ENCODE measurements around the gene PHF23. TPM values are rescaled to one million over a fixed set of nuclear protein-coding genes. Genes with fewer than 3 reads are reported as not detected.

The PHF23 gene
- total and polyA plus RNA-seq, 9 of the 15 experiments (the other 6 are each of a cell fraction or from before 2014, with no cell fraction given) = 7.4 to 87.5 (median 33.7) TPM

DNA sequence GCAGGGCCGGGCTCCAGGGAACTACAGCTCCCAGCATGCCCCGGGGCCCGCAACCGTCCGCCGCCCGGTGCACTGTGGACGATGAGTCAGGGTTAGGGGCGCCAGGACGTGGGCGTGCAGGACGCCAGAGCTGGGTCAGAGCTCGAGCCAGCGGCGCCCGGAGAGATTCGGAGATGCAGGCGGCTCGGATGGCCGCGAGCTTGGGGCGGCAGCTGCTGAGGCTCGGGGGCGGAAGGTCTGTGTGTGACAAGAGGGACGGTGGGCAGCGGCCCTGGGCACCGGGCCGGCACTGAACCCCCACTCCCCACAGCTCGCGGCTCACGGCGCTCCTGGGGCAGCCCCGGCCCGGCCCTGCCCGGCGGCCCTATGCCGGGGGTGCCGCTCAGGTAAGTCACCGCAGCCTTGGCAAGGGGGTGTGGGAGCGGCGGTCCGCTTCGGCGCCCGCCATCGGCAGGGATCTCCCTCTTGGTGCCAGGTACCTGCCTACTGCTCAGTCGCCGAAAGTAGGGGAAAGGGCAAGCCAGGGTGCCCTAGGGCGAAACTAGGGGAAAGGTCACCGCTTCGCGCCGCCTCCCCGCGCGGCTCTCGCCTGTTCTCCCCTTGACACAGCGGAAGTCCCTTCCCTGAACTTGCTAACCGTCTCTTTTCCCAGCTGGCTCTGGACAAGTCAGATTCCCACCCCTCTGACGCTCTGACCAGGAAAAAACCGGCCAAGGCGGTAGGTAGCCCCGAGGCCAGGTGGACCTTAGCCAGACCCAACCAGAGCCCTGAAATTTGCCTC, 19.3 kb downstream of the PHF23 start, which contains the start of the genes ACADVL and DLG4 (continued):
- TF ChIP-seq RREB1 (CRISPR knock-in tag; IDR thresholded peaks at IDR 0.05) (no peak), MXD1 (CRISPR knock-in tag; IDR thresholded peaks at IDR 0.05; ENCODE audit: borderline replicate concordance, poor library complexity, severe bottlenecking) (no peak), RBM39 (optimal IDR thresholded peaks at IDR 0.05; ENCODE audit: low read depth, low read length) (no peak), FOXJ3 (CRISPR knock-in tag; IDR thresholded peaks at IDR 0.05) (no peak), ZNF224 (CRISPR knock-in tag; IDR thresholded peaks at IDR 0.05) (no peak), NFIX (CRISPR knock-in tag; IDR thresholded peaks at IDR 0.05; ENCODE audit: low read depth) (no peak), MXI1 (IDR thresholded peaks at IDR 0.05; ENCODE audit: low read depth, low read length) (0 out of 2 replicates have a peak, but pooled peaks have one; percentile 18), SMARCB1 (IDR thresholded peaks at IDR 0.05; ENCODE audit: insufficient read length, low read depth) (no peak), ZFP1 (CRISPR knock-in tag; IDR thresholded peaks at IDR 0.05) (no peak), CLOCK (CRISPR knock-in tag; IDR thresholded peaks at IDR 0.05; ENCODE audit: borderline replicate concordance) (no peak), NFXL1 (CRISPR knock-in tag; IDR thresholded peaks at IDR 0.05) (peak; percentile 63; the same call in 1 of the 2 replicates), GATA2 (CRISPR knock-in tag; IDR thresholded peaks at IDR 0.05) (no peak), CREM (IDR thresholded peaks at IDR 0.05; ENCODE audit: low read depth) (peak; percentile 86), SOX6 (IDR thresholded peaks at IDR 0.05) (no peak), RBM14 (IDR thresholded peaks at IDR 0.05; ENCODE audit: borderline replicate concordance, insufficient read depth, low read depth, low read length) (no peak)
- TF ChIP-seq, protein P1, sequence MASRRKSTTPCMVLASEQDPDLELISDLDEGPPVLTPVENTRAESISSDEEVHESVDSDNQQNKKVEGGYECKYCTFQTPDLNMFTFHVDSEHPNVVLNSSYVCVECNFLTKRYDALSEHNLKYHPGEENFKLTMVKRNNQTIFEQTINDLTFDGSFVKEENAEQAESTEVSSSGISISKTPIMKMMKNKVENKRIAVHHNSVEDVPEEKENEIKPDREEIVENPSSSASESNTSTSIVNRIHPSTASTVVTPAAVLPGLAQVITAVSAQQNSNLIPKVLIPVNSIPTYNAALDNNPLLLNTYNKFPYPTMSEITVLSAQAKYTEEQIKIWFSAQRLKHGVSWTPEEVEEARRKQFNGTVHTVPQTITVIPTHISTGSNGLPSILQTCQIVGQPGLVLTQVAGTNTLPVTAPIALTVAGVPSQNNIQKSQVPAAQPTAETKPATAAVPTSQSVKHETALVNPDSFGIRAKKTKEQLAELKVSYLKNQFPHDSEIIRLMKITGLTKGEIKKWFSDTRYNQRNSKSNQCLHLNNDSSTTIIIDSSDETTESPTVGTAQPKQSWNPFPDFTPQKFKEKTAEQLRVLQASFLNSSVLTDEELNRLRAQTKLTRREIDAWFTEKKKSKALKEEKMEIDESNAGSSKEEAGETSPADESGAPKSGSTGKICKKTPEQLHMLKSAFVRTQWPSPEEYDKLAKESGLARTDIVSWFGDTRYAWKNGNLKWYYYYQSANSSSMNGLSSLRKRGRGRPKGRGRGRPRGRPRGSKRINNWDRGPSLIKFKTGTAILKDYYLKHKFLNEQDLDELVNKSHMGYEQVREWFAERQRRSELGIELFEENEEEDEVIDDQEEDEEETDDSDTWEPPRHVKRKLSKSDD (conservative IDR thresholded peaks at IDR 0.05; ENCODE audit: low read length) = no peak

Measured in K562 (cell line).